SH-SY5Y (cell line): Measurements from ENCODE around the gene SAP30L.

Source experiments
- GATA2 ChIP-seq: IDR thresholded peaks from 2 replicates; pipeline ENCODE4 v1.6.1; 2011; ENCODE audit warnings: mild to moderate bottlenecking, low read depth, low read length
- GATA3 ChIP-seq: IDR thresholded peaks from 2 replicates; pipeline ENCODE4 v1.6.1; 2011; ENCODE audit warnings: low read depth, mild to moderate bottlenecking, low read length, moderate library complexity

DNA sequence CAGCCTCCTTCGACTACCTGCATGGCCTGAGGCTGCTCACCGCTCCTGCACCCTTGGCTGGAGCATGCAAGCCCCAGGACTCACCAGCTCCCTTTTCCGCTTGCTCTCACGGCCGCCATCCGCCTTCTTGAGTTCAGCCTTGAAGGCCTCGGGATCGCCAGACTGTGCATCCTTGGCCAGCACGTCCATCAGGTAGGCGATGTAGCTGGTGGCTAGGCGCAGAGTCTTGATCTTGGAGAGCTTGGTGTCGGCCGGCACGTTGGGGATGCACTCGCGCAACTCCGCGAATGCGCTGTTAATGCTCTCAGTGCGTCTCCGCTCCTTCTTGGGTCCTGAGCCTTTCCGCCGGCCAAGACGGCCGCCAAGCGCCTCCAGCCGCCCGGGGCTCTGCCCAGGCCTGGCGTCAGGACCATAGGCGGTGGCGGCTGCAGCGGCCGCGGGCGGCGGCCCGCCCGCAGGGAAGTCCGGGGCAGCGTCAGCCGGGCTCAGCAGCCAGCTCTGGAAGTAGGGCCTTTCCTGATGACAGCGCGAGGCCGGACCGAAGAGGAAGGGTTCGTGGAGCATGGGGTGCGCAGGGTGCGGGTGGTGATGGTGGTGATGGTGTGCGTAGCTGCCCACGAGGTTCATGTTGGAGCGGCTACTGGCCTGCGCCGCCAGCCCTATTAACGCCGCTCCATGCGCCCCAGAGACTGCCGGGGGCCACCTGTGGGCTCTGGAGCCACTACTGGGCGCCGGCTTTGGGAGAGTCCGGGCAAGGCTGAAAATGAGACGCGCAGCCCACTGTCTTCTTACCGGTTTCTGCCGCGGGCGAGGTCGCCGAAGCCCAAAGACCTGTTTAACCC is 31.8 kb downstream of the SAP30L start:
- TF ChIP-seq GATA2 (no peak), GATA3 (no peak)
